ENCODE results near the gene NT5C3A.
A peak's percentile ranks its signal among the peaks of the same experiment; 100 is the strongest.

The NT5C3A gene

GRCh38 chr7:33075818-33076518 is 13.4 kb upstream of the NT5C3A start:
- DNase-seq (ENCODE audit: low spot score), result no peak

GRCh38 chr7:33073243-33073642 is 10.7 kb upstream of the NT5C3A start:
- DNase-seq (ENCODE audit: low spot score), result no peak

- DNase-seq (ENCODE audit: low spot score), result no peak
Measured at GRCh38 chr7:33072471-33072870, 9.9 kb upstream of the NT5C3A start.

GRCh38 chr7:33070831-33071230 is 8.3 kb upstream of the NT5C3A start:
- no peak for DNase-seq (ENCODE audit: low spot score)

GRCh38 chr7:33070277-33070676 is 7.7 kb upstream of the NT5C3A start:
- DNase-seq (ENCODE audit: low spot score), result no peak

GRCh38 chr7:33067921-33068320 is 5.3 kb upstream of the NT5C3A start:
- DNase-seq (ENCODE audit: low spot score), result no peak

- no peak for DNase-seq (ENCODE audit: low spot score)
Measured at GRCh38 chr7:33066771-33067170, 4.2 kb upstream of the NT5C3A start.

GRCh38 chr7:33065981-33066380 is 3.4 kb upstream of the NT5C3A start:
- no peak for DNase-seq (ENCODE audit: low spot score)

- peak; percentile 96 for DNase-seq (ENCODE audit: low spot score)
Measured at GRCh38 chr7:33062782-33063443, 337 bp upstream of the NT5C3A start.

- DNase-seq (ENCODE audit: low spot score), result no peak
Measured at GRCh38 chr7:33061282-33061937, 1.2 kb downstream of the NT5C3A start.

GRCh38 chr7:33059635-33060034 is 2.9 kb downstream of the NT5C3A start:
- DNase-seq (ENCODE audit: low spot score), result no peak

GRCh38 chr7:33055158-33055557 is 7.4 kb downstream of the NT5C3A start:
- no peak for DNase-seq (ENCODE audit: low spot score)

GRCh38 chr7:33054261-33054964 is 8.2 kb downstream of the NT5C3A start:
- no peak for DNase-seq (ENCODE audit: low spot score)

- no peak for DNase-seq (ENCODE audit: low spot score)
Measured at GRCh38 chr7:33053721-33054120, 8.9 kb downstream of the NT5C3A start.

- peak; percentile 80 for DNase-seq (ENCODE audit: low spot score)
Measured at GRCh38 chr7:33050535-33051318, 11.8 kb downstream of the NT5C3A start.

GRCh38 chr7:33048704-33049103 is 13.9 kb downstream of the NT5C3A start:
- no peak for DNase-seq (ENCODE audit: low spot score)

- no peak for DNase-seq (ENCODE audit: low spot score)
Measured at GRCh38 chr7:33048257-33048656, 14.3 kb downstream of the NT5C3A start.

GRCh38 chr7:33044986-33045385 is 17.6 kb downstream of the NT5C3A start:
- no peak for DNase-seq (ENCODE audit: low spot score)

- no peak for DNase-seq (ENCODE audit: low spot score)
Measured at GRCh38 chr7:33044401-33044718, 18.2 kb downstream of the NT5C3A start.

GRCh38 chr7:33043501-33044400 is 18.8 kb downstream of the NT5C3A start:
- DNase-seq (ENCODE audit: low spot score), result peak; percentile 22

All from hematopoietic multipotent progenitor cell treated with erythropoietin and hydrocortisone succinate and interleukin-3 and kit ligand, for 15 days (in vitro differentiated cells).